Gastroesophageal sphincter (tissue), 4 donors: ENCODE measurements around the gene MT1G. TPM values are rescaled to one million over a fixed set of nuclear protein-coding genes. Genes with fewer than 3 reads are reported as not detected.
"Not testable (repeated sequence)": the region's sequence is repeated elsewhere in the genome, so short reads cannot be mapped to it uniquely, and the experiment has no call there.

ENCODE experiments used
- ATAC-seq: fragments of 150-250 bp; one replicate; pipeline ENCODE4 v1.9.1; 2016; ENCODE audit warnings: mild to moderate bottlenecking, moderate library complexity
- H3K27ac ChIP-seq, 4 donors: fragments of 200-600 bp; sonication (generic) in 3 of 4; 1 replicate in 3 of 4; 2 replicates in 1 of 4; pipeline ENCODE4 v1.5.1; 2016 to 2019
- H3K27me3 ChIP-seq: fragments of 200-600 bp; sonication (generic); one replicate; pipeline ENCODE4 v1.5.1; 2019
- H3K36me3 ChIP-seq, 2 donors: fragments of 200-600 bp; sonication (generic); one replicate each; pipeline ENCODE4 v1.5.1; 2019; ENCODE audit warnings: control low read depth in 1 of 2
- H3K4me1 ChIP-seq, 3 donors: fragments of 200-600 bp; sonication (generic); 1 replicate in 2 of 3; 2 replicates in 1 of 3; pipeline ENCODE4 v1.5.1; 2016 to 2019; ENCODE audit warnings: control low read depth in 2 of 3
- H3K4me3 ChIP-seq, 2 donors: fragments of 200-600 bp; sonication (generic); one replicate each; pipeline ENCODE4 v1.5.1; 2019; ENCODE audit warnings: mild to moderate bottlenecking in 1 of 2, moderate library complexity in 1 of 2
- H3K9me3 ChIP-seq, 3 donors: fragments of 200-600 bp; sonication (generic); one replicate each; pipeline ENCODE4 v1.5.1; 2017 to 2019; ENCODE audit warnings: control low read depth in 2 of 3
- EP300 ChIP-seq: sonication (generic); formaldehyde crosslinking; IDR thresholded peaks from one replicate; pipeline ENCODE4 v1.6.1; 2017; ENCODE audit warnings: antibody characterized with exemption, mild to moderate bottlenecking
- POLR2A ChIP-seq, 2 donors: fragments of 450-650 bp; IDR thresholded peaks; one replicate each; pipeline ENCODE4 v1.6.1; 2017; ENCODE audit warnings: antibody characterized with exemption in 2 of 2, mild to moderate bottlenecking in 2 of 2, moderate library complexity in 1 of 2
- POLR2AphosphoS5 ChIP-seq: sonication (generic); formaldehyde crosslinking; IDR thresholded peaks from one replicate; pipeline ENCODE4 v1.6.1; 2017; ENCODE audit warnings: antibody characterized with exemption
- WGBS, 2 donors: methylation state at CpG; one replicate each; pipeline ENCODE4 v1.1.5; 2018; ENCODE audit warnings: low coverage in 1 of 2; 5-methylcytosine and 5-hydroxymethylcytosine counted together
- total RNA-seq, 4 donors: library from RNA; depleted of rRNA; stranded (reverse); fragments of >200 nt; gene quantifications; one replicate each; pipeline ENCODE4 v1.1.0, GENCODE V29; 2016
- TF ChIP-seq, protein P1 (sequence below), 4 experiments: fragments of 200-600 bp in 2 of 4; fragments of 450-650 bp in 2 of 4; sonication (generic) in 1 of 4; IDR thresholded peaks; one replicate each; pipeline ENCODE4 v1.5.1; 2017 to 2019; ENCODE audit warnings: antibody characterized with exemption in 4 of 4, mild to moderate bottlenecking in 2 of 4, moderate library complexity in 2 of 4

Gene MT1G
- total RNA-seq, 4 donors from 2014 or later: 16.0 to 40.0 (median 21.6) TPM; not detected in 1

DNA sequence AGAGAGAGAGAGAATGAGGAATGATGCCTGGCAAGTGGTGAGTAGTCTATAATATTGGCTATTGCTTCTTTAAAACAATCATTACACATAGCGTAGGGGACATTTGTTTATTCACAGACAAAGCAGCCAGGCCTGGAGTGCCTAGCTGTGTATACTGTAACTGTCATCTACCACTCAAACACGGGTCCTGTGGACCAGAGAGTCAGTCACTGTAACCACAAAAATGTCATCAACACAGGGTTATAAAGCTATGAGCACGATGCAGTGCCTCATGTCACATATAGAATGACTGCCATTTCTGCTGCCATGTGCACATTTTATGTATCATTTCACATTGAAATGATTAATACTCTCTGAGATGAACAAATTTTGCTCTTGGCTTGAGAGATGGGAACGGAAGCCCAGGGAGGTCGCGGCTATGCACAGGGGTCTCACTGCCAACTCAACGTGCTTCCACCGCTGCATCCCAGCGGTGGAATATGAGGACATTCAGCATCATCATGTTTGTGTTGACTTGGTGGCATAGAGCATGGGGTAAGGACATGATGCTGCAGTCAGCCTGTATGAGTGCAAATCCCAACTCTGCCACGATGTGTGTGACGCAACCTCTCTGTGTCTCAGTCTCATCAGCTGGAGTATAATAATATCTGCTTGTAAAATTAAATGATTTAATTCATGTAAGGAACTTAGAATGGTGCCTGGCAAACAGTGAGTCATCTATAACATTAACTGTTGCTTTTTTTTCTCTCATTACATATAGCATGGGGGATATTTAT lies 5.1 kb upstream of the MT1G start:
- 75 to 85% methylated on average over 8 to 11 of the region's 11 CpGs for WGBS, 2 donors
- no peaks in the 10 kb centered on the region for H3K9me3 ChIP-seq
- peaks cover 0 to 25% (median 18%) of the 10 kb centered on the region in 3 donors for H3K4me1 ChIP-seq
- H3K27me3 ChIP-seq: peaks cover 90% of the 10 kb centered on the region
- no peaks in the 10 kb centered on the region for H3K36me3 ChIP-seq
- H3K27ac ChIP-seq: no peak overlapping the region
- TF ChIP-seq EP300 (no peak), POLR2A (IDR thresholded peaks at IDR 0.05) (no peak), POLR2AphosphoS5 (no peak)
- ATAC-seq: no peak
- H3K4me3 ChIP-seq: no peak overlapping the region

DNA sequence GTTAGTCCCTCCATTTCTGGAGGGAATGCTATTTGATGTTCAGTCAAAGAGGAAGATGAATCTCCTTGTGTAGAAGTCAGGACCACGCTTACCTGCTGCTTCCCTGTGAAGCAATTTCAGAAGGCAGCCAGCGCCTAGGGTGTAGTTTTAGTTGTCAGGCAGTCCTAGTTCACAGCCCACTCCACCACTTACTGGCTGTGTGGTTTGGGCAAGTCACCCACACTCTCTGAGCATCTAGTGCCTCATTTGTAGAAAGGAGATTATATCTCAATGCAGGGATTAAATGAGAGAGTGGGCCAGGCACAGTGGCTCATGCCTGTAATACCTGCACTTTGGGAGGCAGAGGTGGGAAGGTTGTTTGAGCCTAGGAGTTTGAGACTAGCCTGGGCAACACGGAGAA lies 4.3 kb upstream of the MT1G start:
- H3K4me1 ChIP-seq: peaks cover 0 to 31% (median 19%) of the 10 kb centered on the region in 3 donors
- ATAC-seq, H3K27ac ChIP-seq, H3K9me3 ChIP-seq, H3K36me3 ChIP-seq, H3K4me3 ChIP-seq: not testable (repeated sequence)
- 40 to 100% methylated on average over 1 of the region's 3 CpGs for WGBS, 2 donors
- H3K27me3 ChIP-seq: peaks cover 98% of the 10 kb centered on the region

DNA sequence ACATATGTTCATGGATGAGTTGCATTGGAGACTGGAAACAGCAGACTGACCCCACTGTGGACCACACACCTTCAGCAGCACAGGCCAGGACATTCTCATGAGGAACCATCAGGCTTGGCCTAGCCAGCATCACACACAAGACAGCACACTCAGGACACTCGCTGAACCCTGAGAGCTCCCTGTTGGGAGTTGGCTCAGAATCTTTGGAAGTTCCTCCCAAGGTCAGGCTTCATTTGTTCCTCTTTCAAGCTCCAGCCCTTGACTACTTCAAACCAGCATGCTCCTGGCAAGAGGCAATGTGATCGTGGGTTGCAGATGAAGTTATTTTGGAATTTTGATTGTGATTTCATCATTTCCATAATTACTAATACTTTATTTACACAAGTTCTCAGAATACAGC lies 3.8 kb upstream of the MT1G start:
- 71 to 77% methylated on average over 2 of the region's 2 CpGs for WGBS, 2 donors
- Histone ChIP-seq H3K4me1 (peaks cover 0 to 31% (median 19%) of the 10 kb centered on the region in 3 donors), H3K27me3 (peaks cover 98% of the 10 kb centered on the region)
- not testable (repeated sequence) for H3K9me3 ChIP-seq, H3K4me3 ChIP-seq, H3K27ac ChIP-seq, H3K36me3 ChIP-seq
- ATAC-seq: peak; percentile 23

DNA sequence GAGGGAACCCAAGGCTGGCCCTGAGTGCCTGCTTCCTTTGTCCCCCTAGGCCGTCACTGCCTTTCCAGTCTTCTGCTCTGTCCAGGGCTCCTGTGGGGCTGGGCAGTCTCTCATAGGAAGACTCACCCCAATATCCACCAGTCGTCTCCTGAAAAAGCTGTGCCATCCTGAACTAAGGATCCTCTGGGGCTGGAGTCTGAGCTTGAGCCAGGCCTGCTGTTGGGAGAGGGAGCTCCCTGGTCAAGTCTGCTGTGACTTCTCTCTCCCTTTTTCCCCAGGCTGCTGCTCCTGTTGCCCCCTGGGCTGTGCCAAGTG lies 2.7 kb upstream of the MT1G start:
- Histone ChIP-seq H3K36me3 (no peaks in the 10 kb centered on the region), H3K27ac (no peak overlapping the region), H3K27me3 (peaks cover 98% of the 10 kb centered on the region), H3K4me1 (peaks cover 0 to 23% (median 13%) of the 10 kb centered on the region in 3 donors), H3K9me3 (no peaks in the 10 kb centered on the region), H3K4me3 (no peak overlapping the region)
- TF ChIP-seq POLR2AphosphoS5: no peak
- no peak for TF ChIP-seq EP300
- TF ChIP-seq, protein P1, sequence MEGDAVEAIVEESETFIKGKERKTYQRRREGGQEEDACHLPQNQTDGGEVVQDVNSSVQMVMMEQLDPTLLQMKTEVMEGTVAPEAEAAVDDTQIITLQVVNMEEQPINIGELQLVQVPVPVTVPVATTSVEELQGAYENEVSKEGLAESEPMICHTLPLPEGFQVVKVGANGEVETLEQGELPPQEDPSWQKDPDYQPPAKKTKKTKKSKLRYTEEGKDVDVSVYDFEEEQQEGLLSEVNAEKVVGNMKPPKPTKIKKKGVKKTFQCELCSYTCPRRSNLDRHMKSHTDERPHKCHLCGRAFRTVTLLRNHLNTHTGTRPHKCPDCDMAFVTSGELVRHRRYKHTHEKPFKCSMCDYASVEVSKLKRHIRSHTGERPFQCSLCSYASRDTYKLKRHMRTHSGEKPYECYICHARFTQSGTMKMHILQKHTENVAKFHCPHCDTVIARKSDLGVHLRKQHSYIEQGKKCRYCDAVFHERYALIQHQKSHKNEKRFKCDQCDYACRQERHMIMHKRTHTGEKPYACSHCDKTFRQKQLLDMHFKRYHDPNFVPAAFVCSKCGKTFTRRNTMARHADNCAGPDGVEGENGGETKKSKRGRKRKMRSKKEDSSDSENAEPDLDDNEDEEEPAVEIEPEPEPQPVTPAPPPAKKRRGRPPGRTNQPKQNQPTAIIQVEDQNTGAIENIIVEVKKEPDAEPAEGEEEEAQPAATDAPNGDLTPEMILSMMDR (IDR thresholded peaks at IDR 0.05): no peak
- no peak for TF ChIP-seq POLR2A (IDR thresholded peaks at IDR 0.05)
- ATAC-seq: no peak
- 82% methylated on average over 2 of the region's 2 CpGs; no CpG with 5 or more reads in 1 of the 2 donors for WGBS, 2 donors

DNA sequence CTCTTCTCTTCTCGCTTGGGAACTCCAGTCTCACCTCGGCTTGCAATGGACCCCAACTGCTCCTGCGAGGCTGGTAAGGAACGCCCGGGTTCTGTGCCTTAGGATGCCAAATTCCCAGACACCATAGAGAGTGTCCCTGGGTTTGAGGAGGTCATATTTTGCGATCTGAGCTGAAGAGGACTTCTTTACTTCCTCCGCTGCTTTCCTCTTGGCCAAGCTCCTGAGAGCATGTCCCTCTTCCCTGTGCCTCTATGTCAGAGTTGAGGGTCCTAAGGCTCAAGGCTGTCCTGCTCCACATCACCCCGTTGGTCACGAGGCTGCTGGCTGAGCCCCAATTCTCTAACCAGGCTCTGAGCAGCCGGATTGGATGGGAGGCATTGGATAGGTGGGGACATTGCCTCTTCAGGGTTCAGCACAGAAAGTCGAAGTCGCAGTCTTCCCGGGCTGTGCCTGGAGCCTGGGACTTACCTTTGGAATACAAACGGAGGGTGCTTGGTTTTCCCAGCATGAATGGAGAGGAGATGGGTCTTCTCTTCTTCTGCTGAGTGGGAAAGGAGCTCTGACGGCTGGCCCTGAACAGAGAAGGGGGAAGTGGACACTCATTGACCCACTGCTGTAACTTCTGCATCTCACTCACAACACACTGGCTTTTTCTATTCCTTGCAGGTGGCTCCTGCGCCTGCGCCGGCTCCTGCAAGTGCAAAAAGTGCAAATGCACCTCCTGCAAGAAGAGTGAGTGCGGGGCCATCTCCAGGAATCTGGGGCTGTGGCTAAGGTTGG lies 2.2 kb upstream of the MT1G start:
- no peaks in the 10 kb centered on the region for H3K9me3 ChIP-seq

More for the DNA sequence above, 2.2 kb upstream of the MT1G start:
- WGBS, 2 donors: 7 to 26% methylated on average over 9 to 15 of the region's 19 CpGs
- peaks cover 98% of the 10 kb centered on the region for H3K27me3 ChIP-seq
- TF ChIP-seq EP300: no peak
- no peak for TF ChIP-seq POLR2AphosphoS5
- TF ChIP-seq, protein P1 (IDR thresholded peaks at IDR 0.05): no peak
- TF ChIP-seq POLR2A (IDR thresholded peaks at IDR 0.05): no peak
- no peak overlapping the region for H3K27ac ChIP-seq
- peaks cover 0 to 20% (median 12%) of the 10 kb centered on the region in 3 donors for H3K4me1 ChIP-seq
- H3K36me3 ChIP-seq: no peaks in the 10 kb centered on the region
- H3K4me3 ChIP-seq: no peak overlapping the region
- ATAC-seq: no peak
